Measurements from ENCODE around the gene EIF3J. TPM values are rescaled to one million over a fixed set of nuclear protein-coding genes. Genes with fewer than 3 reads are reported as not detected.

Gene EIF3J
- total RNA-seq, 3 donors from 2014 or later: 46.0 to 76.7 (median 61.8) TPM

- intact Hi-C loops (cut with DNase I, micrococcal nuclease): no loop called here
- no peak for TF ChIP-seq CTCF (IDR thresholded peaks at IDR 0.05)
These were observed 61.1 kb downstream of the EIF3J start for GRCh38 chr15:44598066-44598465.

GRCh38 chr15:44598892-44599291 is 61.9 kb downstream of the EIF3J start:
- H3K4me1 ChIP-seq (ENCODE audit: low read depth): no peaks in the 10 kb centered on the region
- H3K36me3 ChIP-seq (ENCODE audit: low read depth): peaks cover 6% of the 10 kb centered on the region
- intact Hi-C loops (cut with DNase I, micrococcal nuclease): no loop called here
- H3K9me3 ChIP-seq: no peaks in the 10 kb centered on the region
- H3K4me3 ChIP-seq: no peak overlapping the region
- no peak for DNase-seq
- TF ChIP-seq CTCF (IDR thresholded peaks at IDR 0.05): no peak
- ATAC-seq: no peak

More at GRCh38 chr15:44598066-44598465, 61.1 kb downstream of the EIF3J start:
- H3K4me1 ChIP-seq (ENCODE audit: low read depth): no peaks in the 10 kb centered on the region
- ATAC-seq: no peak
- DNase-seq: no peak
- H3K4me3 ChIP-seq: no peak overlapping the region
- no peaks in the 10 kb centered on the region for H3K9me3 ChIP-seq
- peaks cover 6% of the 10 kb centered on the region for H3K36me3 ChIP-seq (ENCODE audit: low read depth)

- H3K4me1 ChIP-seq (ENCODE audit: low read depth): no peaks in the 10 kb centered on the region
- H3K36me3 ChIP-seq (ENCODE audit: low read depth): peaks cover 9% of the 10 kb centered on the region
- H3K4me3 ChIP-seq: no peak overlapping the region
- no peaks in the 10 kb centered on the region for H3K9me3 ChIP-seq
- DNase-seq: no peak
- no peak for TF ChIP-seq CTCF (IDR thresholded peaks at IDR 0.05)
- no peak for ATAC-seq
- intact Hi-C loops (cut with DNase I, micrococcal nuclease): no loop called here
These were observed 66.2 kb downstream of the EIF3J start for GRCh38 chr15:44603126-44603525.

GRCh38 chr15:44606740-44607139 is 69.8 kb downstream of the EIF3J start:
- Histone ChIP-seq H3K4me3 (no peak overlapping the region), H3K4me1 (ENCODE audit: low read depth) (no peaks in the 10 kb centered on the region), H3K36me3 (ENCODE audit: low read depth) (peaks cover 5% of the 10 kb centered on the region), H3K9me3 (no peaks in the 10 kb centered on the region)
- intact Hi-C loops (cut with DNase I, micrococcal nuclease): no loop called here
- no peak for DNase-seq
- TF ChIP-seq CTCF (IDR thresholded peaks at IDR 0.05): no peak
- no peak for ATAC-seq

Other genes with a start within 250 kb of the EIF3J start
- 10 to 100 TPM; 84.1 to 96.1 (median 85.8) TPM for gene GOLM2, start 248.4 kb upstream of the EIF3J start, total RNA-seq
- gene CTDSPL2, start 109.5 kb upstream of the EIF3J start, total RNA-seq: 10 to 100 TPM; 30.8 to 44.0 (median 35.0) TPM
- gene SPG11, start 126.5 kb downstream of the EIF3J start, total RNA-seq: 100 to 1,000 TPM in 1 of 3 donors, 10 to 100 TPM in 2; 89.9 to 135 (median 90.6) TPM
- gene PATL2, start 174.2 kb downstream of the EIF3J start, total RNA-seq: 1 to 10 TPM; 3.9 to 6.4 (median 4.4) TPM
- 1,000 to 10,000 TPM; 3,073 to 7,652 (median 5,579) TPM for gene B2M, start 174.4 kb downstream of the EIF3J start, total RNA-seq
- gene TRIM69, start 199.4 kb downstream of the EIF3J start, total RNA-seq: 10 to 100 TPM; 20.8 to 41.9 (median 21.5) TPM

All from mucosa of descending colon (tissue), 3 donors.